HepG2 (cell line): ENCODE results near the gene CFAP43. TPM values are rescaled to one million over a fixed set of nuclear protein-coding genes. Genes with fewer than 3 reads are reported as not detected.

ENCODE experiments used
- ATAC-seq: fragments of 200-7000 bp; cut with Tn5 transposase; 3 replicates; pipeline ENCODE4 v1.9.1; 2020; ENCODE audit warnings: mild to moderate bottlenecking, moderate library complexity
- BruUV-seq: library from RNA; stranded (reverse); fragments of 400-500 nt; replicated peaks from 2 replicates; lab custom pipeline; 2021; lab: Mats Ljungman, UMichigan
- CTCF ChIA-PET: fragments of 300-600 bp; formaldehyde crosslinking; extraction: SDS; loops from one replicate; lab custom pipeline; 2021; ENCODE audit warnings: low total read pairs, inconsistent platforms, low intra/inter-chr PET ratio; lab: Yijun Ruan, JAX
- POLR2A ChIA-PET: fragments of 350-600 bp; sonication (Branson Sonifier 250); formaldehyde crosslinking; loops from one replicate; lab custom pipeline; 2020; ENCODE audit warnings: antibody characterized with exemption, inconsistent platforms; lab: Yijun Ruan, JAX
- DNase-seq: peaks from one replicate; pipeline ENCODE4 v3.0.0-alpha.2; 2015; ENCODE audit warnings: low spot score
- FAIRE-seq: peaks from 3 replicates; lab custom pipeline; 2011; peaks lifted over from hg19 to GRCh38; lab: Jason Lieb, UNC
- H2AFZ ChIP-seq: one replicate; pipeline ENCODE4 v1.6.1; 2011; ENCODE audit warnings: low read length, inconsistent platforms
- H3K27ac ChIP-seq: fragments of 300-600 bp; 3 replicates; pipeline ENCODE4 v1.8.0; 2011; ENCODE audit warnings: mixed run types, mild to moderate bottlenecking, mixed read lengths, low read length, inconsistent platforms; ENCODE audit not compliant: insufficient read depth; ENCODE audit errors: extremely low read length
- H3K27me3 ChIP-seq, 2 experiments: fragments of 200-600 bp in 1 of 2; 2 replicates in 1 of 2; 3 replicates in 1 of 2; pipeline versions ENCODE4 v1.6.0 to v1.8.0; 2011; ENCODE audit warnings: low read length in 2 of 2, mild to moderate bottlenecking in 2 of 2, moderate library complexity in 2 of 2, inconsistent platforms in 1 of 2; ENCODE audit not compliant: insufficient read depth in 2 of 2, control insufficient read depth in 1 of 2
- H3K36me3 ChIP-seq, 2 experiments: fragments of 200-600 bp in 1 of 2; replicated peaks in 1 of 2; 2 replicates in 1 of 2; 3 replicates in 1 of 2; pipeline versions ENCODE4 v1.5.1 to v1.8.0; 2011; ENCODE audit warnings: low read length in 2 of 2, inconsistent platforms in 1 of 2; ENCODE audit not compliant: insufficient read depth in 2 of 2, control insufficient read depth in 1 of 2
- H3K4me1 ChIP-seq: 2 replicates; pipeline ENCODE4 v1.5.1; 2012; ENCODE audit warnings: low read length, inconsistent platforms; ENCODE audit not compliant: insufficient read depth
- H3K4me2 ChIP-seq: 2 replicates; pipeline ENCODE4 v1.6.0; 2011; ENCODE audit warnings: low read depth, low read length, inconsistent platforms
- H3K4me3 ChIP-seq, 3 experiments: fragments of 200-600 bp in 1 of 3; sonication (generic), shearing (Covaris generic) in 1 of 3; replicated peaks in 1 of 3; 2 replicates each; pipeline ENCODE4 v1.5.1; 2011 to 2016; ENCODE audit warnings: low read length in 3 of 3, inconsistent platforms in 2 of 3, low read depth in 2 of 3, mild to moderate bottlenecking in 2 of 3, control low read depth in 1 of 3, mixed read lengths in 1 of 3; ENCODE audit not compliant: insufficient read depth in 1 of 3
- H3K79me2 ChIP-seq: one replicate; pipeline ENCODE4 v1.6.1; 2011; ENCODE audit warnings: low read length, inconsistent platforms; ENCODE audit not compliant: insufficient read depth
- H3K9ac ChIP-seq: 2 replicates; pipeline ENCODE4 v1.6.0; 2011; ENCODE audit warnings: mild to moderate bottlenecking, low read depth, low read length, inconsistent platforms; ENCODE audit not compliant: insufficient read depth
- H3K9me3 ChIP-seq: 2 replicates; pipeline ENCODE4 v1.5.1; 2012; ENCODE audit warnings: mild to moderate bottlenecking, low read length
- H4K20me1 ChIP-seq: 2 replicates; pipeline ENCODE4 v1.6.0; 2011; ENCODE audit warnings: inconsistent platforms, mild to moderate bottlenecking, low read length, moderate library complexity; ENCODE audit not compliant: insufficient read depth
- CEBPG ChIP-seq: IDR thresholded peaks from 2 replicates; pipeline ENCODE4 v1.6.1; 2016
- CREM ChIP-seq, 2 experiments: sonication (generic) in 1 of 2; formaldehyde crosslinking in 1 of 2; IDR thresholded peaks; 2 replicates each; pipeline versions ENCODE4 v1.4.0 to v1.6.1; 2016 to 2020; ENCODE audit warnings: antibody characterized with exemption in 1 of 2, mild to moderate bottlenecking in 1 of 2, missing genetic modification reagents in 1 of 2
- ELF1 ChIP-seq: sonication (generic); formaldehyde crosslinking; IDR thresholded peaks from 2 replicates; pipeline ENCODE4 v1.4.0; 2020; ENCODE audit warnings: missing genetic modification reagents
- MAFF ChIP-seq: IDR thresholded peaks from 2 replicates; pipeline ENCODE4 v1.6.1; 2011; ENCODE audit warnings: low read depth, low read length, improper control_type of control experiment
- NR3C1 ChIP-seq: sonication (generic); formaldehyde crosslinking; IDR thresholded peaks from 2 replicates; pipeline ENCODE4 v1.4.0; 2020; ENCODE audit warnings: missing genetic modification reagents
- PHF5A ChIP-seq: IDR thresholded peaks from one replicate; pipeline ENCODE4 v1.6.1; 2018; ENCODE audit warnings: low read depth, missing genetic modification reagents; ENCODE audit not compliant: unreplicated experiment
- REXO4 ChIP-seq: sonication (generic); formaldehyde crosslinking; IDR thresholded peaks from 2 replicates; pipeline ENCODE4 v1.8.0; 2022; ENCODE audit warnings: missing genetic modification reagents, mild to moderate bottlenecking, borderline replicate concordance
- SRSF4 ChIP-seq: fragments of 200-400 bp; formaldehyde crosslinking; IDR thresholded peaks from one replicate; pipeline ENCODE4 v1.6.1; 2018; ENCODE audit warnings: mild to moderate bottlenecking, low read depth, low read length, moderate library complexity; ENCODE audit not compliant: poor library complexity, severe bottlenecking
- TBX3 ChIP-seq: fragments of 450-650 bp; IDR thresholded peaks from 2 replicates; pipeline ENCODE4 v1.6.1; 2017; ENCODE audit warnings: antibody characterized with exemption, mild to moderate bottlenecking, inconsistent platforms, borderline replicate concordance
- ZBTB8A ChIP-seq: sonication (generic); formaldehyde crosslinking; IDR thresholded peaks from 2 replicates; pipeline ENCODE4 v1.4.0; 2020; ENCODE audit warnings: mild to moderate bottlenecking, low read depth, missing genetic modification reagents, borderline replicate concordance
- ZNF235 ChIP-seq: sonication (generic); formaldehyde crosslinking; IDR thresholded peaks from 2 replicates; pipeline ENCODE4 v1.8.1; 2023; ENCODE audit warnings: mild to moderate bottlenecking, missing genetic modification reagents, borderline replicate concordance
- ZNF572 ChIP-seq: sonication (generic); formaldehyde crosslinking; IDR thresholded peaks from 2 replicates; pipeline ENCODE4 v1.5.1; 2020; ENCODE audit warnings: mild to moderate bottlenecking, missing genetic modification reagents
- ZNF776 ChIP-seq: sonication (generic); formaldehyde crosslinking; IDR thresholded peaks from 2 replicates; pipeline ENCODE4 v1.4.0; 2020; ENCODE audit warnings: mild to moderate bottlenecking, missing genetic modification reagents
- ZNF850 ChIP-seq: sonication (generic); formaldehyde crosslinking; conservative IDR thresholded peaks from 2 replicates; pipeline ENCODE4 v1.9.0; 2021; ENCODE audit warnings: mild to moderate bottlenecking, missing genetic modification reagents
- WGBS: methylation state at CpG from one replicate; pipeline ENCODE4 v1.1.6; 2017; ENCODE audit warnings: low lambda C conversion rate; 5-methylcytosine and 5-hydroxymethylcytosine counted together
- in situ Hi-C: cut with HindIII; loops from 2 replicates; pipeline ENCODE4 v1.10.0; 2017; ENCODE audit warnings: low pct_unique_long_range_greater_than_20kb; ENCODE audit not compliant: extremely low pct_ligation_motif_present
- intact Hi-C: fragments of 100-400 bp; cut with micrococcal nuclease; formaldehyde crosslinking; loops from one replicate; pipeline ENCODE4 v1.10.0; 2022; ENCODE audit not compliant: unreplicated experiment
- polyA plus RNA-seq, 8 experiments: library from polyadenylated mRNA; depleted of rRNA in 3 of 8; stranded (reverse) in 7 of 8; unstranded in 1 of 8; fragments of >200 nt; fragmentation: Illumina TruSeq in 4 of 8; extraction: Trizol in 4 of 8; gene quantifications; 2 replicates each; pipeline versions ENCODE4 v1.2.1 to v1.2.3, GENCODE V29; 2011 to 2016; ENCODE audit warnings: low read depth in 4 of 8, missing spikeins in 1 of 8, mixed read lengths in 1 of 8; ENCODE audit not compliant: insufficient read depth in 1 of 8
- total RNA-seq, 5 experiments: library from RNA; depleted of rRNA; stranded (reverse); fragments of >200 nt; fragmentation: Illumina TruSeq; extraction: Trizol; gene quantifications; 2 replicates each; pipeline ENCODE4 v1.2.3, GENCODE V29; 2016; ENCODE audit warnings: low read depth in 1 of 5
- TF ChIP-seq, protein P1 (sequence below): sonication (generic); formaldehyde crosslinking; IDR thresholded peaks from 2 replicates; pipeline ENCODE4 v1.5.0; 2020; ENCODE audit warnings: missing genetic modification reagents
- TF ChIP-seq, protein P2 (sequence below): sonication (generic); formaldehyde crosslinking; IDR thresholded peaks from 2 replicates; pipeline ENCODE4 v1.5.0; 2020; ENCODE audit warnings: missing genetic modification reagents
- TF ChIP-seq, protein P3 (sequence below): sonication (generic); formaldehyde crosslinking; IDR thresholded peaks from 2 replicates; pipeline ENCODE4 v1.4.0; 2020; ENCODE audit warnings: mild to moderate bottlenecking, missing genetic modification reagents

The CFAP43 gene
- total and polyA plus RNA-seq, 2 of the 13 experiments (the other 11 are each of a cell fraction or from before 2014, with no cell fraction given), result 0.24 to 0.38 TPM

DNA sequence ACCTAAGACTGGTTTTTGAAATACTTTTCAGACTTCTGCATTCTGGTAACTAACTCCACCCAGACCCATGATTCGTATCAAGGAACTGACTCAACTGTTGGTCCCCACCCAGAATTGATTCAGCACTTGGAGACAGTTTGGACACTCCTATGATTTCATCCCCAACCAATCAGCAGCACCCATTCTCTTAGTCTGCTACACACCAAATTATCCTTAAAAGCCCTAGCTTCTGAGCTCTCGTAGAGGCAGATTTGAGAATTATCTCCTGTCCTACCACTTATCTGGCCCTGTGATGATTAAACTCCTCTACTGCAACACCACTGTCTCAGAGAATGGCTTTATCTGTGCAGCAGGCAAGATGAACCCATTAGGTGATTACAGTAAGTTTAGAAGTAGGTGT lies 14.8 kb upstream of the CFAP43 start:
- no peak overlapping the region for H3K9ac ChIP-seq
- BruUV-seq, result no TSS peak
- H3K4me1 ChIP-seq, result peaks cover 45% of the 10 kb centered on the region
- no peak for ATAC-seq
- no peak overlapping the region for H3K4me2 ChIP-seq
- H4K20me1 ChIP-seq, result no peaks in the 10 kb centered on the region
- POLR2A ChIA-PET, result no interaction called here
- in situ Hi-C loops (no loop called here), intact Hi-C loops (no loop called here)
- no peak overlapping the region for H3K27ac ChIP-seq
- no peaks in the 10 kb centered on the region for H3K79me2 ChIP-seq
- H3K9me3 ChIP-seq, result peaks cover 9% of the 10 kb centered on the region
- no peaks in the 10 kb centered on the region for H3K27me3 ChIP-seq
- CTCF ChIA-PET, result no interaction called here
- H3K36me3 ChIP-seq, result no peaks in the 10 kb centered on the region
- H2AFZ ChIP-seq, result no peak overlapping the region
- no peak for FAIRE-seq
- no peak overlapping the region for H3K4me3 ChIP-seq
- no peak for DNase-seq
- TF ChIP-seq CREM (IDR thresholded peaks at IDR 0.05), result no peak
- no peak for TF ChIP-seq CREM (CRISPR knock-in tag; IDR thresholded peaks at IDR 0.05)
- TF ChIP-seq NR3C1 (CRISPR knock-in tag), result no peak
- no peak for TF ChIP-seq ELF1
- no peak for TF ChIP-seq ZNF235 (CRISPR knock-in tag)
- TF ChIP-seq ZNF572 (CRISPR knock-in tag), result no peak
- 84% methylated on average over 2 of the region's 2 CpGs for WGBS

DNA sequence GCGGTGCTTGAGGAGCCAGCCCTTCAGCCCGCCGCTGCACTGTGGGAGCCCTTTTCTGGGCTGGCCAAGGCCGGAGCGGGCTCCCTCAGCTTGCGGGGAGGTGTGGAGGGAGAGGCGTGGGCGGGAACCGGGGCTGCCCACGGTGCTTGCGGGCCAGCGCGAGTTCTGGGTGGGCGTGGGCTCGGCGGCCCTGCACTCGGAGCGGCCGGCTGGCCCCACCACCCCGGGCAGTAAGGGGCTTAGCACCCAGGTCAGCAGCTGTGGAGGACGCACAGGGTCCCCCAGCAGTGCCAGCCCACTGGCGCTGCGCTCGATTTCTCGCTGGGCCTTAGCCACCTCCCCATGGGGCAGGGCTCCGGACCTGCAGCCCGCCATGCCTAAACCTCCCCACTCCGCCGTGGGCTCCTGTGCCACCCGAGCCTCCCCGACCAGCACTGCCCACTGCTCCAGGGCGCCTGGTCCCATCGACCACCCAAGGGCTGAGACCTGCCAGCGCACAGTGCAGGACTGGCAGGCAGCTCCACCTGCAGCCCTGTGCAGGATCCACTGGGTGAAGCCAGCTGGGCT lies 13.0 kb upstream of the CFAP43 start:
- no peaks in the 10 kb centered on the region for H4K20me1 ChIP-seq
- H3K4me2 ChIP-seq, result no peak overlapping the region
- H3K4me3 ChIP-seq, result no peak overlapping the region
- ChIA-PET POLR2A (interaction anchor here (1.2 kb wide), 1 partner anchor 9 kb away, joined by 5 read pairs; the partner anchor contains the start of gene GSTO1), CTCF (no interaction called here)
- H3K4me1 ChIP-seq, result peaks cover 26% of the 10 kb centered on the region
- H3K79me2 ChIP-seq, result no peaks in the 10 kb centered on the region
- 100% methylated on average over 16 of the region's 34 CpGs for whole genome bisulfite sequencing
- H3K27me3 ChIP-seq, result no peaks in the 10 kb centered on the region
- FAIRE-seq (no peak), ATAC-seq (no peak), DNase-seq (no peak)
- H3K9me3 ChIP-seq, result peaks cover 9% of the 10 kb centered on the region
- intact Hi-C loops, result no loop called here
- no peaks in the 10 kb centered on the region for H3K36me3 ChIP-seq
- no peak overlapping the region for H3K27ac ChIP-seq
- no peak overlapping the region for H2AFZ ChIP-seq
- no TSS peak for BruUV-seq
- in situ Hi-C loops, result no loop called here
- no peak overlapping the region for H3K9ac ChIP-seq
- no peak for TF ChIP-seq MAFF
- no peak for TF ChIP-seq ZNF850 (CRISPR knock-in tag)
- TF ChIP-seq ZBTB8A (CRISPR knock-in tag), result no peak
- TF ChIP-seq SRSF4, result no peak
- TF ChIP-seq REXO4 (CRISPR knock-in tag), result no peak
- no peak for TF ChIP-seq PHF5A (CRISPR knock-in tag)
- TF ChIP-seq, protein P1, sequence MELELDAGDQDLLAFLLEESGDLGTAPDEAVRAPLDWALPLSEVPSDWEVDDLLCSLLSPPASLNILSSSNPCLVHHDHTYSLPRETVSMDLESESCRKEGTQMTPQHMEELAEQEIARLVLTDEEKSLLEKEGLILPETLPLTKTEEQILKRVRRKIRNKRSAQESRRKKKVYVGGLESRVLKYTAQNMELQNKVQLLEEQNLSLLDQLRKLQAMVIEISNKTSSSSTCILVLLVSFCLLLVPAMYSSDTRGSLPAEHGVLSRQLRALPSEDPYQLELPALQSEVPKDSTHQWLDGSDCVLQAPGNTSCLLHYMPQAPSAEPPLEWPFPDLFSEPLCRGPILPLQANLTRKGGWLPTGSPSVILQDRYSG (CRISPR knock-in tag), result no peak
- TF ChIP-seq, protein P2, sequence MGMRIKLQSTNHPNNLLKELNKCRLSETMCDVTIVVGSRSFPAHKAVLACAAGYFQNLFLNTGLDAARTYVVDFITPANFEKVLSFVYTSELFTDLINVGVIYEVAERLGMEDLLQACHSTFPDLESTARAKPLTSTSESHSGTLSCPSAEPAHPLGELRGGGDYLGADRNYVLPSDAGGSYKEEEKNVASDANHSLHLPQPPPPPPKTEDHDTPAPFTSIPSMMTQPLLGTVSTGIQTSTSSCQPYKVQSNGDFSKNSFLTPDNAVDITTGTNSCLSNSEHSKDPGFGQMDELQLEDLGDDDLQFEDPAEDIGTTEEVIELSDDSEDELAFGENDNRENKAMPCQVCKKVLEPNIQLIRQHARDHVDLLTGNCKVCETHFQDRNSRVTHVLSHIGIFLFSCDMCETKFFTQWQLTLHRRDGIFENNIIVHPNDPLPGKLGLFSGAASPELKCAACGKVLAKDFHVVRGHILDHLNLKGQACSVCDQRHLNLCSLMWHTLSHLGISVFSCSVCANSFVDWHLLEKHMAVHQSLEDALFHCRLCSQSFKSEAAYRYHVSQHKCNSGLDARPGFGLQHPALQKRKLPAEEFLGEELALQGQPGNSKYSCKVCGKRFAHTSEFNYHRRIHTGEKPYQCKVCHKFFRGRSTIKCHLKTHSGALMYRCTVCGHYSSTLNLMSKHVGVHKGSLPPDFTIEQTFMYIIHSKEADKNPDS (CRISPR knock-in tag), result no peak
- no peak for TF ChIP-seq CEBPG
- TF ChIP-seq TBX3, result no peak
- TF ChIP-seq, protein P3, sequence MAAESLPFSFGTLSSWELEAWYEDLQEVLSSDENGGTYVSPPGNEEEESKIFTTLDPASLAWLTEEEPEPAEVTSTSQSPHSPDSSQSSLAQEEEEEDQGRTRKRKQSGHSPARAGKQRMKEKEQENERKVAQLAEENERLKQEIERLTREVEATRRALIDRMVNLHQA (CRISPR knock-in tag), result no peak
- TF ChIP-seq ZNF776 (CRISPR knock-in tag), result no peak
